GM19238 (cell line): ENCODE data around the gene CTNND1.

Experiments used
- DNase-seq: peaks from one replicate; pipeline ENCODE4 v3.0.0; 2011; ENCODE audit warnings: low spot score; ENCODE audit not compliant: insufficient read length

Gene CTNND1

GRCh38 chr11:57762235-57762861, 746 bp downstream of the CTNND1 start:
- no peak for DNase-seq

- no peak for DNase-seq
Observed at GRCh38 chr11:57763568-57763967, 2.0 kb downstream of the CTNND1 start.

- no peak for DNase-seq
Observed at GRCh38 chr11:57764021-57764420, 2.4 kb downstream of the CTNND1 start.

- no peak for DNase-seq
Observed at GRCh38 chr11:57764566-57764965, 3.0 kb downstream of the CTNND1 start.

GRCh38 chr11:57764972-57765371, 3.4 kb downstream of the CTNND1 start:
- DNase-seq = no peak

- no peak for DNase-seq
Observed at GRCh38 chr11:57770793-57771192, 9.2 kb downstream of the CTNND1 start.

GRCh38 chr11:57771365-57771764, 9.8 kb downstream of the CTNND1 start:
- no peak for DNase-seq

GRCh38 chr11:57772562-57772961, 11.0 kb downstream of the CTNND1 start:
- no peak for DNase-seq

GRCh38 chr11:57773026-57773598, 11.5 kb downstream of the CTNND1 start:
- no peak for DNase-seq

GRCh38 chr11:57775491-57775890, 13.9 kb downstream of the CTNND1 start:
- DNase-seq = no peak

GRCh38 chr11:57776031-57776521, 14.5 kb downstream of the CTNND1 start:
- DNase-seq = no peak

GRCh38 chr11:57776577-57777210, 15.1 kb downstream of the CTNND1 start:
- DNase-seq = no peak

- no peak for DNase-seq
Observed at GRCh38 chr11:57777969-57778317, 16.3 kb downstream of the CTNND1 start.

- no peak for DNase-seq
Observed at GRCh38 chr11:57778318-57779037, 16.9 kb downstream of the CTNND1 start.

- DNase-seq = no peak
Observed at GRCh38 chr11:57779276-57779675, 17.7 kb downstream of the CTNND1 start.

GRCh38 chr11:57781529-57781943, 19.9 kb downstream of the CTNND1 start:
- DNase-seq = no peak

- no peak for DNase-seq
Observed at GRCh38 chr11:57785072-57785471, 23.5 kb downstream of the CTNND1 start.

- DNase-seq = no peak
Observed at GRCh38 chr11:57786436-57786835, 24.8 kb downstream of the CTNND1 start.

GRCh38 chr11:57787006-57787604, 25.5 kb downstream of the CTNND1 start:
- DNase-seq = no peak

GRCh38 chr11:57787920-57788702, 26.5 kb downstream of the CTNND1 start:
- peak; percentile 36 for DNase-seq

GRCh38 chr11:57788703-57789088, 27.1 kb downstream of the CTNND1 start:
- DNase-seq = no peak
